Motor neuron (in vitro differentiated cells): Measurements from ENCODE around the gene AS3MT. TPM values are rescaled to one million over a fixed set of nuclear protein-coding genes. Genes with fewer than 3 reads are reported as not detected.
A peak's percentile ranks its signal among the peaks of the same experiment; 100 is the strongest.
"Not testable (repeated sequence)": the region's sequence is repeated elsewhere in the genome, so short reads cannot be mapped to it uniquely, and the experiment has no call there.

Experiments used
- ATAC-seq, 8 experiments: fragments of 200-7000 bp; cut with Tn5 transposase; replicated peaks in 6 of 8; 2 replicates each; pipeline ENCODE4 v1.8.0; 2021; ENCODE audit warnings: mild to moderate bottlenecking in 8 of 8, moderate library complexity in 8 of 8
- H3K27ac ChIP-seq, 2 donors: fragments of 250-450 bp; sonication (Bioruptor Pico); 2 replicates each; pipeline ENCODE4 v1.9.0; 2021; ENCODE audit warnings: antibody characterized with exemption in 2 of 2, mild to moderate bottlenecking in 2 of 2, moderate library complexity in 1 of 2
- H3K4me1 ChIP-seq, 2 donors: fragments of 250-450 bp; sonication (Bioruptor Pico); replicated peaks in 1 of 2; 2 replicates each; pipeline ENCODE4 v1.6.1; 2021; ENCODE audit warnings: antibody characterized with exemption in 2 of 2, mild to moderate bottlenecking in 2 of 2, moderate library complexity in 1 of 2
- H3K4me3 ChIP-seq, 5 donors: fragments of 250-450 bp; sonication (Bioruptor Pico); 2 replicates each; pipeline ENCODE4 v1.9.0; 2021; ENCODE audit warnings: antibody characterized with exemption in 5 of 5, mild to moderate bottlenecking in 5 of 5, moderate library complexity in 4 of 5
- WGBS, 10 experiments: fragments of 450-650 bp; shearing (Covaris generic); methylation state at CpG; one replicate each; pipeline ENCODE4 v1.0.0; 2022; 5-methylcytosine and 5-hydroxymethylcytosine counted together
- in situ Hi-C, 9 experiments: fragments of 400-800 bp; cut with MboI; loops; one replicate each; pipeline ENCODE4 v1.15.0; 2021; ENCODE audit warnings: low sequenced_read_pairs in 9 of 9, low pct_unique_long_range_greater_than_20kb in 2 of 9; ENCODE audit not compliant: unreplicated experiment in 9 of 9
- total RNA-seq, 8 experiments: library from RNA; unstranded; fragments of 300-600 nt; gene quantifications; 2 replicates each; pipeline versions ENCODE4 v1.2.3 to v1.2.4, GENCODE V29; 2022

AS3MT gene
- total RNA-seq, 8 experiments from 2014 or later: 0.41 to 8.8 (median 4.9) TPM

DNA sequence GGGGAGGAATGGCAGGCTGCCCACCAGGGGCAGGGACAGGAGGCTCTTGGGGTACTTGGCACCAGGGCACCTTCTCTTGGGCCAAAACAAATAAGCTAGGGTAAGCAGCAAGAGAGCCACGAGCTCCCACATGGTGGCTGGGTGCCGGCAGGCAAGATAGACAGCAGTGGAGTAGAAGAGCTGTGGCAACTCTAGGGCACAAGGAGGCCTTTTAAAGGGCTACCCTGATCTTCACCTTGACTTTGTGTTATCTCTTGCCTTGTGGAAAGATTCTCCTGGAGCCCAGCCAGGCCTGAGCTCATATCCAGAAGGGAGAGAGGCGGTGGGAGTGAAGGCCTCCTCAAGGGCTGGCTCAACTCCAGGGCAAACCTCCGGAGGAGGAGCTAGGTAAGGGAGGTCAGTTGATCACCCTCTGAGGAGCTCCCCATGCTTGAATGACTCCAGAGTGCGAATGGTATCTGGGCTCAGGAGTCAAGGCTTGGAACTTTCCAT, 32.0 kb upstream of the AS3MT start, which contains the start of gene CYP17A1:
Gene CYP17A1 (minus strand): TSS at position 184 of the 492 bp plus-strand sequence. CDS start 52 bp downstream, at position 132.
- Histone ChIP-seq H3K4me3 (no peak within 1 kb of the TSS), H3K4me1 (peaks cover 0 to 2% of the 10 kb centered on the region in 2 donors), H3K27ac (no peak within 1 kb of the TSS)
- ATAC-seq: no peak
- in situ Hi-C loops: loop anchor here in 2 of 9 experiments (5.0 to 10.0 kb wide), 3 partner anchors 65 to 238 kb away; no protein-coding TSS in a partner anchor
- 40 to 100% (median 90%) methylated on average over 1 to 5 of the region's 5 CpGs; no CpG with 5 or more reads in 7 of the 10 experiments for WGBS, 10 experiments

DNA sequence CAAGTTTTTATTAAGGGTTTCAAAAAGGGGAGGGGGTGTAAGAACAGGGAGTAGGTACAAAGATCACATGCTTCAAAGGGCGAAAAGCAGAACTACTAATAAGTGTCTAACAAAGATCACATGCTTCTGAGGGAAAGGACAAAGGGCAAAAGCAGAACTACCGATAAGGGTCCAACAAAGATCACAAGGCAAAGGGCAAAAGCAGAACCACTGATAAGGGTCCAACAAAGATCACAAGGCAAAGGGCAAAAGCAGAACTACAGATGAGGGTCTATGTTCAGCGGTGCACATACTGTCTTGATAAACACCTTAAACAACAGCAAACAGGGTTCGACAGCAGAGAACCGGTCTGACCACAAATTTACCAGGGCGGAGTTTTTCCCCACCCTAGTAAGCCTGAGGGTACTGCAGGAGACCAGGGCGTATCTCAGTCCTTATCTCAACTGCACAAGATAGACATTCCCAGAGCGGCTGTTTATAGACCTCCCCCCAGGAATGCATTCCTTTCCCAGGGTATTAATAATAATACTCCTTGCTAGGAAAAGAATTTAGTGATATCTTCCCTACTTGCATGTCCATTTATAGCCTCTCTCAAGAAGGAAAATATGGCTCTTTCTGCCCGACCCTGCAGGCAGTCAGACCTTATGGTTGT, 30.9 kb upstream of the AS3MT start:
- H3K27ac ChIP-seq, ATAC-seq, H3K4me3 ChIP-seq, H3K4me1 ChIP-seq: not testable (repeated sequence)
- in situ Hi-C loops: loop anchor here in 2 of 9 experiments (5.0 to 10.0 kb wide), 3 partner anchors 64 to 236 kb away; no protein-coding TSS in a partner anchor
- 67 to 100% (median 97%) methylated on average over 1 to 4 of the region's 9 CpGs; no CpG with 5 or more reads in 2 of the 10 experiments for WGBS, 10 experiments

DNA sequence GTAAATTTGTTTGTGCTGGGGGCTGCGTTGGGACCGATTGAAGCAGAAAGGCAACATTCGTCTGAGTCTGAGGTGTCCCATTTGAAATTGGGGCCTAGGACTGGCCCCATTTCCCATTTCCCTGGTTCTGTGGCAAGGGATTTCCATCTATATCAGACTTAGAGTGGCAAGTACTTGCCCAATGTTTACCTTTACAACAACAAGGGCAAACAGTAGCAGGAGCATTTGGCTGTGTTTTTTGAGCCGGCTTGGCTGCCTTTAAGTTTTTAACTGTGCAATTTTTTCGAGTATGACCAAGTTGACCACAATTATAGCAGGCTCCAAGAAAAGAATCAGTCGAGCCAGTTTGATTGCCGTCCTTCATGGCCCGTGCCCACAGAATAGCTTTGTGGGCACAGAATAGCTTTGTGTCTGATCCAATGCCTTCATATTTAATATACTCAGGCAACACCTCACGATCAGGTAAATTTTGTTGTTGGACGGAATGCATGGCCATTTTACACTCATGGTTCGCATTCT, 27.4 kb upstream of the AS3MT start:
- Histone ChIP-seq H3K4me3 (no peak overlapping the region), H3K4me1 (no peaks in the 10 kb centered on the region), H3K27ac (no peak overlapping the region)
- in situ Hi-C loops: no loop called here
- 38 to 100% (median 75%) methylated on average over 1 to 10 of the region's 11 CpGs; no CpG with 5 or more reads in 2 of the 10 experiments for WGBS, 10 experiments
- no peak for ATAC-seq

- H3K4me1 ChIP-seq, H3K4me3 ChIP-seq, in situ Hi-C loops, H3K27ac ChIP-seq, ATAC-seq: not testable (repeated sequence)
- 18 to 85% (median 50%) methylated on average over 1 to 7 of the region's 8 CpGs; no CpG with 5 or more reads in 1 of the 10 experiments for WGBS, 10 experiments
These were observed 26.1 kb upstream of the AS3MT start for GRCh38 chr10:102843139-102843538.

GRCh38 chr10:102844190-102844776, 25.0 kb upstream of the AS3MT start:
- in situ Hi-C loops: not testable (repeated sequence)

DNA sequence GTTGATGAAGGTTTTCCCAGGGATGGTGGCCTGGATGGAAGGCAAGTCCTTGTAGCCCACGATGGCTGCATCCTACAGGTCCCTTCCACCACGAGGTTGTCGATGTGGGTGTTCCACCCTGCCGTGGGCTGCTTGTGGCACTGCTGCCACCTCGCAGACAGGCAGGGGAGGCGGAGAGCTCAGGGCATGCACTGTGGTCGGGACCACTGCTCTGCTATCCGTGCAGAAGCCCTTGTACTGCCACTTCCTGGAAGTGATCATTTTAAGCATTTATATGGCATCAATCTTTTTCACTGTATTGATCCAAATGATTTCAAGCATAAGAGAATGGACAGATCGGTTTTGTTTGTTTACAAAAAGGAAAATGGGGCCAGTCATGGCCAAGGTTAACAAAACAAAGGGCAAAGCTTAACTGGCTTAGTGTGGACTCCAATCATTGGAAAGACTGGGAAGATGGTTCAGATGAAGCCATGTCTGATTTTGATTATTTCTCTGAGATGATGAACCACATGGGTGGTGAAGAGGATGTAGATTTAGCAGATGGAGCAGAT, 23.8 kb upstream of the AS3MT start:
- H3K4me1 ChIP-seq: no peaks in the 10 kb centered on the region
- ATAC-seq: no peak
- no peak overlapping the region for H3K27ac ChIP-seq
- in situ Hi-C loops: no loop called here
- WGBS, 10 experiments: 35 to 87% (median 76%) methylated on average over 1 to 8 of the region's 9 CpGs; no CpG with 5 or more reads in 2 of the 10 experiments
- no peak overlapping the region for H3K4me3 ChIP-seq

More at GRCh38 chr10:102844190-102844776, 25.0 kb upstream of the AS3MT start:
- H3K4me3 ChIP-seq, H3K27ac ChIP-seq, H3K4me1 ChIP-seq, ATAC-seq: not testable (repeated sequence)
- WGBS, 10 experiments: 56 to 100% (median 67%) methylated on average over 1 to 4 of the region's 6 CpGs; no CpG with 5 or more reads in 5 of the 10 experiments

DNA sequence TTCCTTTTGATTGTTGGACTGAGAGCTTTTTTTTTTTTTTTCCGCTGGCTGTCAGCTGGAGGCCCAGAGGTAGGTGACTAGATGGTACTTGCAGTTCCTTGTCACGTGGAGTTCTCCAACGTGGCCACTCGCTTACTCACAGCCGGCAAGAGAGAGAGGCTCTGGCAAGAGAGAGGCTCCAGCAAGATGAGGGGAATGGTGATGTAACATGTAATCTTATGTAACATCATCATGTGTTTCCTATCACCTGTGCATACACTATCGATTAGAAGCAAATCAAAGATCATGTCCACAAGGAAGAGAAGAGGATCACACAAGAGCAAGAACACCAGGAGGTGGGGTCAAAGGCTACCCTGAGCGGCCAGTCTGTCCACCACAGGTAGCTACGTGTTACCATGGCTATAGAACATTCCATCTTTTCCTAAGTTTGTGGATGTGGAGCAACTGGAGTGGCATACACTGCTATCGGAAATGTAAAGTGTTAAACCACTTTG, 19.2 kb upstream of the AS3MT start:
- peak in 4 of 8 experiments; percentile 4 to 41 (median 14) for ATAC-seq
- 67 to 100% (median 84%) methylated on average over 2 to 9 of the region's 9 CpGs; no CpG with 5 or more reads in 4 of the 10 experiments for WGBS, 10 experiments
- in situ Hi-C loops: no loop called here
- H3K4me3 ChIP-seq: no peak overlapping the region
- peaks cover 0 to 3% of the 10 kb centered on the region in 2 donors for H3K4me1 ChIP-seq
- H3K27ac ChIP-seq: no peak overlapping the region

DNA sequence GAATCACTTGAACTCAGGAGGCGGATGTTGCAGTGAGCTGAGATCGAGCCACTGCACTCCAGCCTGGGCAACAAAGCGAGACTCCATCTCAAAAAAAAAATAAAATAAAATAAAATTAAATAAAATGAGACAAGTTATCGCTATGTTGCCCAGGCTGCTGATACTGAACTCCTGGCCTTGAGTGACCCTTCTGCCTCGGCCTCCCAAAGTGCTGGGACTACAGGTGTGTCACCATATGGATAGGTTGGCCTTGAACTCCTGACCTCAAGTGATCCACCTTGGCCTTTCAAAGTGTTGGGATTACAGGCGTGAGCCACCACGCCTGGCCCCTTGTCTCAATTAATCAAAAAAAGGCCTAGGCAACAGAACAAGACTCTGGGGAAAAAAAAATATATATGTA, 16.0 kb upstream of the AS3MT start:
- H3K4me1 ChIP-seq, in situ Hi-C loops, H3K4me3 ChIP-seq, ATAC-seq, H3K27ac ChIP-seq: not testable (repeated sequence)
- 80 to 100% (median 92%) methylated on average over 1 to 5 of the region's 7 CpGs; no CpG with 5 or more reads in 1 of the 10 experiments for WGBS, 10 experiments

DNA sequence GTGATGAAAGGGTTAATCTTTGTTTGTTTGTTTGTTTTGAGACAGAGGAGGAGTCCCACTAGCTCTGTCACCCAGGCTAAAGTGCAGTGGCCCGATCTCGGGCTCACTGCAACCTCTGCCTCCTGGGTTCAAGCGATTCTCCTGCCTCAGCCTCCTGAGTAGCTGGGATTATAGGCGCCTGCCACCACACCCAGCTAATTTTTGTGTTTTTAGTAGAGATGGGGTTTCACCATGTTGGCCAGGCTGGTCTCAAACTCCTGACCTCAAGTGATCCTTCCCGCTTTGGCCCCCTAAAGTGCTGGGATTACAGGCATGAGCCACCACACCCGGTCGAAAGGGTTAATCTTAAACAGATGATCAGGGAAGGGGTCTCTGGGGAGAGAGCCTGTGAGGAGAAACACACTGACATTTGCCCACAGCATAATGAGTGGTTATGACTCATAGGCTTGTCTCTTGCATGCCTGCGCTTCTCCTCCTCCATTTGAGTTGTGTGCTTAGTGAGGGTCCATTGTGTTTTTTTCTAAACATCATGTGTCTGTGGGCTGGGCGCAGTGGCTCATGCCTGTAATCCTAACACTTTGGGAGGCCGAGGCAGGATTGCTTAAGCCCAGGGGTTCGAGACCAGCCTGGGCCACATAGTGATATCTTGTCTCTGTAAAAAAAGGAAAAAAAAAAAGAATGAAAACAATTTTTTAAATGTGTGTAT, 13.4 kb upstream of the AS3MT start:
- 8 to 68% (median 47%) methylated on average over 2 to 8 of the region's 11 CpGs; no CpG with 5 or more reads in 1 of the 10 experiments for WGBS, 10 experiments
- peak overlapping the region; percentile 29 to 41 for H3K27ac ChIP-seq
- ATAC-seq: peak; percentile 12 to 83 (median 78)
- in situ Hi-C loops, H3K4me1 ChIP-seq, H3K4me3 ChIP-seq: not testable (repeated sequence)

- in situ Hi-C loops: no loop called here
- ATAC-seq: no peak
- peaks cover 6% of the 10 kb centered on the region in 2 donors for H3K4me1 ChIP-seq
- H3K27ac ChIP-seq: no peak overlapping the region
- 33 to 100% (median 94%) methylated on average over 1 to 3 of the region's 3 CpGs; no CpG with 5 or more reads in 3 of the 10 experiments for WGBS, 10 experiments
- H3K4me3 ChIP-seq: no peak overlapping the region
These were observed 12.4 kb upstream of the AS3MT start for GRCh38 chr10:102856758-102857424.

DNA sequence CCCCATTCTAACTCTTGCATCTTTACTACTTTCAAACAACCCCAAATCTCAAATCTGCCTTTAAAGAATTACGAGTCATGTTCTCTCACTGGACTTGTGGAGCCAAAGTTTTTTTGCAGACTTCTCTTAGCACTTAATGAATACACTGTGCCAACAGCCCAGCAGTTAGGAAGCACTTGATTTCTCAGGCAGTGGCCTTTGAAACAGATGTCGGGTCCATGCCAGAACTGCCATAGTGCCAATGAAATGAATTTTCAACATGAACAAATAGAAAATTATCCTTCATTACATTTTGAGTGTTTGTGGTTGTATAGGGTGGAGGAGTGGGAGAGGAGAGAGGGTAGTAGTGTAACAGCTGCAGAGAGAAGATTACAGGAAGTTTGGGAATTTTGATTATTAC, 9.4 kb upstream of the AS3MT start:
- no peak overlapping the region for H3K27ac ChIP-seq
- H3K4me1 ChIP-seq: peaks cover 3 to 6% of the 10 kb centered on the region in 2 donors
- in situ Hi-C loops: no loop called here
- no peak for ATAC-seq
- WGBS, 10 experiments: 50 to 100% (median 87%) methylated on average over 1 to 2 of the region's 2 CpGs
- H3K4me3 ChIP-seq: no peak overlapping the region

DNA sequence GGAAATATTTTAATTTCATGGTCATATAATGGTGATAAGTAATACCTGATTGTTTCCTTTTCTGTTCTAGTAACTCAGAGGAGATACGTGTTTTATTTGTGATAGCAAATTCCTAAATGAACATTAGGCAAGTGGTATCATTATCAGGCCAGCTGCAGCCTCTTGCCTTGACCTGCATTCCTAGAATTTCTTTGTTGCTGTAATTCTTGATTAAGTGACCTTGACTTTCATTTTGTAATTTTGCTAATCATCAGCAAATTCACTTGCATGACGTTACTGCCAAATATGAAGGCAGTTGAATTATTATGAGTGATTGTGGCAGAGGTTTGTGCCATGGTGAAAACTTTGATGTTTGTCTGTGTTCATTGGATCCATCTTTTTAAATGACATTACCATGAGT, 5.6 kb upstream of the AS3MT start:
- Histone ChIP-seq H3K4me3 (no peak overlapping the region), H3K4me1 (no peaks in the 10 kb centered on the region), H3K27ac (no peak overlapping the region)
- ATAC-seq: no peak
- in situ Hi-C loops: no loop called here
- WGBS, 10 experiments: 60 to 100% (median 86%) methylated on average over 1 to 2 of the region's 2 CpGs; no CpG with 5 or more reads in 1 of the 10 experiments
